Osteoblast (primary cell): ENCODE data around the gene KTN1. TPM values are rescaled to one million over a fixed set of nuclear protein-coding genes. Genes with fewer than 3 reads are reported as not detected.

Source experiments
- DNase-seq: peaks from one replicate; pipeline ENCODE4 v3.0.0; 2011; ENCODE audit warnings: low spot score, mixed read lengths; ENCODE audit not compliant: insufficient read length; ENCODE audit errors: missing footprints
- H2AFZ ChIP-seq: 2 replicates; pipeline ENCODE4 v1.6.0; 2011; ENCODE audit warnings: mild to moderate bottlenecking, low read length
- H3K27ac ChIP-seq: 2 replicates; pipeline ENCODE4 v1.5.1; 2011; ENCODE audit warnings: mild to moderate bottlenecking, low read depth, low read length, moderate library complexity
- H3K27me3 ChIP-seq: 2 replicates; pipeline ENCODE4 v1.6.0; 2012; ENCODE audit warnings: mild to moderate bottlenecking, control low read depth, inconsistent platforms, low read length, moderate library complexity; ENCODE audit not compliant: insufficient read depth
- H3K36me3 ChIP-seq: 2 replicates; pipeline ENCODE4 v1.5.1; 2011; ENCODE audit warnings: mild to moderate bottlenecking, low read length, control low read depth, moderate library complexity; ENCODE audit not compliant: insufficient read depth
- H3K4me1 ChIP-seq: 2 replicates; pipeline ENCODE4 v1.5.1; 2011; ENCODE audit warnings: mild to moderate bottlenecking, low read length, control low read depth, moderate library complexity; ENCODE audit not compliant: insufficient read depth
- H3K4me2 ChIP-seq: 2 replicates; pipeline ENCODE4 v1.6.0; 2011; ENCODE audit warnings: mild to moderate bottlenecking, low read length; ENCODE audit not compliant: insufficient read depth
- H3K4me3 ChIP-seq: fragments of 200-600 bp; sonication (generic); 3 replicates; pipeline ENCODE4 v1.5.1; 2012; ENCODE audit warnings: mild to moderate bottlenecking, low read length, inconsistent platforms; ENCODE audit not compliant: insufficient read depth
- H3K79me2 ChIP-seq: 2 replicates; pipeline ENCODE4 v1.6.0; 2012; ENCODE audit warnings: mild to moderate bottlenecking, low read length, control low read depth, inconsistent platforms; ENCODE audit not compliant: insufficient read depth
- H3K9me3 ChIP-seq: 2 replicates; pipeline ENCODE4 v1.5.1; 2011; ENCODE audit warnings: low read depth, low read length, control low read depth
- H4K20me1 ChIP-seq: 2 replicates; pipeline ENCODE4 v1.6.0; 2012; ENCODE audit warnings: mild to moderate bottlenecking, low read length, control low read depth; ENCODE audit not compliant: insufficient read depth
- CTCF ChIP-seq: IDR thresholded peaks from 2 replicates; pipeline ENCODE4 v1.5.1; 2011; ENCODE audit warnings: mild to moderate bottlenecking, low read depth, low read length, moderate library complexity; ENCODE audit errors: extremely low read depth
- total RNA-seq: library from RNA; depleted of rRNA; stranded (reverse); fragments of >200 nt; gene quantifications from 2 replicates; pipeline ENCODE4 v1.2.3, GENCODE V29; 2012

The KTN1 gene
- total RNA-seq, 1 donor = 172 TPM

- no peak overlapping the region for H3K27ac ChIP-seq
- no peaks in the 10 kb centered on the region for H3K36me3 ChIP-seq
- H3K27me3 ChIP-seq = no peaks in the 10 kb centered on the region
- H3K79me2 ChIP-seq = no peaks in the 10 kb centered on the region
- H2AFZ ChIP-seq = no peak overlapping the region
- no peak overlapping the region for H3K4me2 ChIP-seq
- H4K20me1 ChIP-seq = no peaks in the 10 kb centered on the region
- H3K4me1 ChIP-seq = peaks cover 11% of the 10 kb centered on the region
- H3K9me3 ChIP-seq = no peaks in the 10 kb centered on the region
- no peak for DNase-seq
- no peak overlapping the region for H3K4me3 ChIP-seq
- no peak for TF ChIP-seq CTCF
Measured at GRCh38 chr14:55705651-55706364, 125.8 kb downstream of the KTN1 start.

DNA sequence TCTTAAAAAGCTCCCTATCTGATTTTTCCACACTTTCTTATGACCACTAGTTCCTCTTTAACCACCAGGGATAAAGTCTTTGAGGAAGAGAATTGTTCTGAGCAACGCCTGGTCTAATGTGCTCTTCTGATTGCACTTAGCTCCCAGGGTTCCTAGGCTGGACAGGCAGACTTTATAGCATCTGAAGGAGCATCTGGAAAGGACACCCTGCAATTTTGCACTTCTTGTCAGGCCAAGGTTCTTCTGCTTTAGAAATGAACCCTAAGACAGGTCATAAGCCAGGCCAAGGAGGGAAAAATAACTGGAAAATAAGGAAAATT, 126.3 kb downstream of the KTN1 start:
- Histone ChIP-seq H3K36me3 (no peaks in the 10 kb centered on the region), H3K4me2 (no peak overlapping the region), H3K79me2 (no peaks in the 10 kb centered on the region), H4K20me1 (no peaks in the 10 kb centered on the region), H2AFZ (no peak overlapping the region), H3K27ac (no peak overlapping the region), H3K4me1 (peaks cover 16% of the 10 kb centered on the region), H3K9me3 (no peaks in the 10 kb centered on the region), H3K27me3 (no peaks in the 10 kb centered on the region), H3K4me3 (no peak overlapping the region)
- no peak for TF ChIP-seq CTCF
- no peak for DNase-seq

DNA sequence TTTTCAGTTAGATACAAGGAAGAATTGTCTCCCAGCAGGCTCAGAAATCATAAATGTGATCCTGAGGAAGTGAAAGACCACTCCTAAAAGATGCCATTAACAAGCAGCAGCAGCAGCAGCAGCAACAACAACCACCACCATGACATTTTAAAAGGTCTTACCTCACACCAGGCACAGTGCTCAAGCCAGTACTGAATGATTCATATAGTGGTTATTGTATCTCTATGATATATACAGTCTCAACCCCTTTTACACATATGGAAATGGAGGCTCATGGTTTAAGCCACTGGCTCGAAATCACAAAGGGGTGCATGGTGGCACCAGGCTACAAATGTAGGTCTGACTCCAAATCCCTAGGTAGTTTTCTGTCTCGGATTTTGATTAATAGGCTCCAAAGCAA, 126.9 kb downstream of the KTN1 start:
- H3K27me3 ChIP-seq = no peaks in the 10 kb centered on the region
- H3K4me3 ChIP-seq = no peak overlapping the region
- peaks cover 15% of the 10 kb centered on the region for H3K4me1 ChIP-seq
- H3K27ac ChIP-seq = no peak overlapping the region
- no peaks in the 10 kb centered on the region for H3K36me3 ChIP-seq
- no peaks in the 10 kb centered on the region for H3K79me2 ChIP-seq
- no peak for TF ChIP-seq CTCF
- H3K4me2 ChIP-seq = peak overlapping the region; percentile 51
- no peaks in the 10 kb centered on the region for H3K9me3 ChIP-seq
- DNase-seq = no peak
- no peaks in the 10 kb centered on the region for H4K20me1 ChIP-seq
- H2AFZ ChIP-seq = no peak overlapping the region

GRCh38 chr14:55707365-55707804, 127.4 kb downstream of the KTN1 start:
- no peak overlapping the region for H2AFZ ChIP-seq
- no peak for DNase-seq
- H3K27ac ChIP-seq = no peak overlapping the region
- peak; percentile 79 for TF ChIP-seq CTCF
- no peaks in the 10 kb centered on the region for H3K36me3 ChIP-seq
- H3K4me1 ChIP-seq = peaks cover 15% of the 10 kb centered on the region
- peak overlapping the region; percentile 51 for H3K4me2 ChIP-seq
- H3K27me3 ChIP-seq = no peaks in the 10 kb centered on the region
- H4K20me1 ChIP-seq = no peaks in the 10 kb centered on the region
- no peaks in the 10 kb centered on the region for H3K79me2 ChIP-seq
- H3K9me3 ChIP-seq = no peaks in the 10 kb centered on the region
- no peak overlapping the region for H3K4me3 ChIP-seq
